Stimulated activated memory B cell treated with anti-CD40 and anti-IgM and Interleukin-4, amounts not matched to agents 10 μg/mL and 1 μg/mL and 100 μg/mL, for 72 hours (primary cell): Measurements from ENCODE around the gene MAMLD1.
"Not testable (repeated sequence)": the region's sequence is repeated elsewhere in the genome, so short reads cannot be mapped to it uniquely, and the experiment has no call there.

Experiments used
- ATAC-seq: fragments of 150-1000 bp; cut with Tn5 transposase; 2 replicates; pipeline ENCODE4 v1.10.0; 2021
- H3K27ac Mint-ChIP-seq: one replicate; pipeline ENCODE4 v1.8.0; 2022; ENCODE audit warnings: mild to moderate bottlenecking, mixed read lengths
- H3K27me3 Mint-ChIP-seq: one replicate; pipeline ENCODE4 v1.8.0; 2022; ENCODE audit warnings: mixed read lengths
- H3K36me3 Mint-ChIP-seq: one replicate; pipeline ENCODE4 v1.8.0; 2022; ENCODE audit warnings: mixed read lengths
- H3K4me1 Mint-ChIP-seq: one replicate; pipeline ENCODE4 v1.8.0; 2022; ENCODE audit warnings: mixed read lengths
- H3K4me3 Mint-ChIP-seq: one replicate; pipeline ENCODE4 v1.8.0; 2022; ENCODE audit warnings: mild to moderate bottlenecking, moderate library complexity, mixed read lengths
- H3K9me3 Mint-ChIP-seq: one replicate; pipeline ENCODE4 v1.8.0; 2022; ENCODE audit warnings: mixed read lengths

Gene MAMLD1

DNA sequence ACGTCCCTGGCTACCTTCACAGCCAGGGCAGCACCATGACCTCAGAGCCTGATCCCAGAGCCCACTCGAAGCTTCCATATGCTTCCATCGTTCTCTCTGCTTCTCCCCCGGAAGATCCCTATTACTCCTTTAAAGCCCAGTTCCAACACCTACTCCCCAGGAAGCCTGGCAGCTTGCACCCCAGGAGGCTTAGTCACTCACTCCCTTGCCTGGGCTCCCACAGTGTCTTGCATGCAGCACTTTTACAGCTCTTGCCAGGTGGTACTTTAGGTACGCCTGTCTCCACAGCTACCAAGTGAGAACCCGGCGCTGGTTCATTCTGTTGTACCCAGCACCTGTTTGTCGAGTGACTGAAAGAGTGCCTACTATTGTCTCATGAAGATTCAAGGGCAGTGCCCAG, 24.5 kb upstream of the MAMLD1 start:
- no peak overlapping the region for H3K4me3 Mint-ChIP-seq
- no peak overlapping the region for H3K27ac Mint-ChIP-seq
- no peaks in the 10 kb centered on the region for H3K27me3 Mint-ChIP-seq
- no peaks in the 10 kb centered on the region for H3K9me3 Mint-ChIP-seq
- H3K4me1 Mint-ChIP-seq: no peaks in the 10 kb centered on the region
- H3K36me3 Mint-ChIP-seq: no peaks in the 10 kb centered on the region
- no peak for ATAC-seq

GRCh38 chrX:150339736-150340135, 23.4 kb upstream of the MAMLD1 start:
- Mint-ChIP-seq H3K4me3 (no peak overlapping the region), H3K27me3 (no peaks in the 10 kb centered on the region), H3K27ac (no peak overlapping the region), H3K4me1 (no peaks in the 10 kb centered on the region), H3K36me3 (no peaks in the 10 kb centered on the region), H3K9me3 (no peaks in the 10 kb centered on the region)
- ATAC-seq: no peak

DNA sequence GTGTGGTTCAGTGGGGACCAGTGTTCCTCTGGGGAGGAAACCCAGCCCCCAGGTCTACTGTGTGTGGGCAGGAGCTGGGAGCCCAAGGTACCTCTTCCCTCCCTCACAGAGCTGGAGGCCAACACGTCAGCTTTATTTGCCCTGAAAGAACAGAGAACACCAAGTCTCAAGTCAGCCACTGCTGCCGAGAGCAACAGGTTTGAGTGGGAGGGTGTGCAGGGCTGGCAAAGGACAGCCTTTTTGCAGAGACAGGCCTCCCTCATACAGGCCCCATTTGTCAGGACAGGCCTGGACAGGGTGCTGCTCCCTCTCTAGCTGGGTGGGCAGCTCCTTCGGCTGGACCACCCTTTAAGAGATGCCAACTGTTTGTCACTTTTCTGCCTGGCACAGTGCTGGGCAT, 22.8 kb upstream of the MAMLD1 start:
- H3K4me1 Mint-ChIP-seq, H3K27ac Mint-ChIP-seq, H3K27me3 Mint-ChIP-seq, H3K36me3 Mint-ChIP-seq, H3K9me3 Mint-ChIP-seq, H3K4me3 Mint-ChIP-seq, ATAC-seq: not testable (repeated sequence)

DNA sequence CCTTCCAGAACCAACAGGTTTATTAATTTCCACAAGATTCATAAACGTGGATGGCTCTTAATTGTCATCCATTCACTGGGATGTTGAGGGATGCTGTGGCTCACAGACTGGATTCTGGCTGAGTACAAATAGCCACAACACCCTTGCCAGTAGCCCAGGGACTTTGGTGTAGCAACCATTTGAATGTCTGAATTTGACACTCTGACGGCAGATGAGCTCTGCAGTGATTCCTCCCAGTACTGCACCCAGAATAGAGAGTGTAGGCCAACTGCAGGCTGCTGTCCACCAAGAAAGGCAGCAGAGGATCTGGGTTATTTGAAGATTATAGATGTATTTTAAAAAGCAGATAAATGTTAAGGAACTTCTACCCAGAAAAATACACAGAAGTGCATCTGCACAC, 15.6 kb upstream of the MAMLD1 start:
- Mint-ChIP-seq H3K27me3 (no peaks in the 10 kb centered on the region), H3K27ac (no peak overlapping the region), H3K36me3 (no peaks in the 10 kb centered on the region), H3K4me1 (no peaks in the 10 kb centered on the region), H3K4me3 (no peak overlapping the region), H3K9me3 (no peaks in the 10 kb centered on the region)
- no peak for ATAC-seq

DNA sequence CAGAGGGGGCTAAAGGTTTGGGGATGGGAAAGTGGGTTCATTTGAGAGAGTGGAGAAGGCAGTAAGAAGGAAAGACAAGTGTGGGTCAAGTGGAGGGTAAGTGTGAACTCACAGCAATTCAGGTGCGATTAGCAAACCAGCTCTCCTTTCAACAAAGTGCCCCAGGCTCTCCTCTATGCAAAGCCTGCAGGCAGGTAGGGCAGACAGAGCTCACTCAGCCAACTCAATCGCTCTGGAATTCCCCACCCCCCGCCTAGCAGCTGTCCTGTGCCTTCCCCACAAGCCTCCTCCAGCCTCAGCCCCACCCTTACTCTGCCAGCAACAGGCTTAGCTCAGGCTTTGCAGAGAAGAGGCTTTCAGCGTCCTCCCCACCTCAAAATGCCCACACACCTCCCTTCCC, 14.8 kb upstream of the MAMLD1 start:
- Mint-ChIP-seq H3K4me3 (no peak overlapping the region), H3K4me1 (no peaks in the 10 kb centered on the region), H3K9me3 (no peaks in the 10 kb centered on the region), H3K36me3 (no peaks in the 10 kb centered on the region), H3K27ac (no peak overlapping the region), H3K27me3 (no peaks in the 10 kb centered on the region)
- ATAC-seq: no peak

DNA sequence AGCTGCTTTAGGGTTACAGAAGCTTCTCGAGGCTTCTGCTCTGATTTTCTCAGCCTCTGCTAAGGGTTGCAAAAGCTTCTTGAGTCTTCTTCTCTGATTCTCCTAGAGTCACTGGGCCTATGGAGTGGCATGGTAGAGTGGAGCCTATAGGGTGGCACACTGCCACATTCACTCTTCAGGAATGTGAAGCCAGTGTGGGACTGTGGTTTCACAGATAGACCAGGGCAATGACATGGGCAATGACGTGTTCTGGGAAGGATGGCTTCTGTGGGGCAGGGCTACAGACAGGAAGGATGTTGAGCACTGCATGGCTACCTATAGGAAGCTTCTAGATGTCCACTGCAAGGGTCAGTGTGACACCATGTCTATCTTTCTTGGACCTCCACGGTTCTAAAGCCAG, 11.0 kb upstream of the MAMLD1 start:
- no peaks in the 10 kb centered on the region for H3K4me1 Mint-ChIP-seq
- no peaks in the 10 kb centered on the region for H3K27me3 Mint-ChIP-seq
- no peak overlapping the region for H3K4me3 Mint-ChIP-seq
- H3K36me3 Mint-ChIP-seq: no peaks in the 10 kb centered on the region
- H3K9me3 Mint-ChIP-seq: no peaks in the 10 kb centered on the region
- ATAC-seq: no peak
- H3K27ac Mint-ChIP-seq: no peak overlapping the region

- Mint-ChIP-seq H3K27ac (no peak overlapping the region), H3K36me3 (no peaks in the 10 kb centered on the region), H3K9me3 (no peaks in the 10 kb centered on the region), H3K27me3 (no peaks in the 10 kb centered on the region), H3K4me3 (no peak overlapping the region), H3K4me1 (no peaks in the 10 kb centered on the region)
- no peak for ATAC-seq
Measured at GRCh38 chrX:150352581-150352980, 10.5 kb upstream of the MAMLD1 start.

- no peaks in the 10 kb centered on the region for H3K9me3 Mint-ChIP-seq
- no peaks in the 10 kb centered on the region for H3K36me3 Mint-ChIP-seq
- H3K27ac Mint-ChIP-seq: no peak overlapping the region
- peaks cover 7% of the 10 kb centered on the region for H3K4me1 Mint-ChIP-seq
- H3K27me3 Mint-ChIP-seq: peaks cover 15% of the 10 kb centered on the region
- ATAC-seq: no peak
- no peak overlapping the region for H3K4me3 Mint-ChIP-seq
Measured at GRCh38 chrX:150355913-150356312, 7.2 kb upstream of the MAMLD1 start.

DNA sequence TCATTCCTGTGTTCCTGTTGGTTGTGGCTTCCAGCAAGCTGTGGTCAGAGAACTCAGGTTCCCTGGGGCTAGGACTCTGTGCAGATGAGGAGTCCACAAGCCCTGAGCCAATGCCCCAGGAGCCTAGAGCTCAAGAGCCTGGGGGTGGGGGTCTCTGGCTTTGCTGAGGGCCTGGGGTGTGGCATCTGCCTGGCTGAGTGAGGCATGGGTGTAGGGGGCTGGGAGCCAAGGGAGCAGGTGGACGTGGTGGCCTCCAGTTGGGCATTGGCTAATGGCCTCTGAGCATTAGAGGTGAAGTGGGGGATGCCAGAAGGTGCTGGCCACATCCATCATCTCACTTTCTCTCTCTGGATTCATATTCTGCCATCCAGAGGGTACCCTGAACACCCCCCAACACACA, 5.3 kb upstream of the MAMLD1 start:
- Mint-ChIP-seq H3K27me3 (peaks cover 34% of the 10 kb centered on the region), H3K4me3 (no peak overlapping the region), H3K27ac (no peak overlapping the region), H3K36me3 (no peaks in the 10 kb centered on the region), H3K4me1 (peaks cover 26% of the 10 kb centered on the region), H3K9me3 (no peaks in the 10 kb centered on the region)
- no peak for ATAC-seq

DNA sequence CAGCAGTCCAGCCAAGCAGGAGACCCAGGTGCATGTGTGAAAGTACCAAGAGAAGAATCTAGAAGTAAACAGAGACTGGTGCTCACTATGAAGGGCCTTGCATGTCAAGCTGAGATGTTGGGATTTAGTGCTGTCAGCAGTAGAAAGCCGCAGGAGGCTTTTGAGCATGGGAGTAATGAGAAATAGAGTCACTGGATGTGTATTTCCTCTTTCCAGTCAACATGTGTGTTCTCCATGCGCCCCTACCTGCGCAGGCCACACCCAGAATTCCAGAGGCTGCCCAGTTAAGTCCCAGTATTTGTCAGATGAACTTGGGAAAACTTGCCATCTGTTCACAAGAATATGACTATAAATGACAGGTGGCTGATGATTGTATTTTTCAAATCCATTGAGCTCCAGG, 4.5 kb upstream of the MAMLD1 start:
- no peak for ATAC-seq
- peaks cover 37% of the 10 kb centered on the region for H3K27me3 Mint-ChIP-seq
- no peaks in the 10 kb centered on the region for H3K9me3 Mint-ChIP-seq

DNA sequence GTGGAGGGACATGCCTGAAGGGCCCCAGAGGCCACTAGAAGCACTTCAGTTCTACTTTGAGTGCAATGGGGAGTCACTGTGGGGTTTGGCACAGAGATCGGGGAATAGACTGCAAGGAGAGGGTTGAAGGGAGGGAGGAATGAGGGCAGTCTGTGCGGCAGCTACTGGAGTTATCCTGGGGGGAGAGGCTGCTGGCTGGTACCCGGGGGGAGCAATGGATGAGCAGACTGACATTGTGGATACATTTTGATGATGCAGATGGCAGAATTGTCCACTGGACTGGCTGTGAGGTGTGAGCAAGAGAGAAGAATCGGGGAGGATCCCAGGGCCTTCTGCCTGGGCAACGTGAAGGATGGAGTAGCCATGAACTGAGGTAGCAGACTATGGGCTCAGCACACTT, 2.8 kb upstream of the MAMLD1 start:
- ATAC-seq: no peak
- H3K36me3 Mint-ChIP-seq: no peaks in the 10 kb centered on the region
- peaks cover 29% of the 10 kb centered on the region for H3K4me1 Mint-ChIP-seq
- H3K4me3 Mint-ChIP-seq: no peak overlapping the region
- H3K27me3 Mint-ChIP-seq: peaks cover 37% of the 10 kb centered on the region
- H3K9me3 Mint-ChIP-seq: no peaks in the 10 kb centered on the region
- H3K27ac Mint-ChIP-seq: no peak overlapping the region

More for the DNA sequence above, 4.5 kb upstream of the MAMLD1 start:
- Mint-ChIP-seq H3K27ac (no peak overlapping the region), H3K4me3 (no peak overlapping the region), H3K36me3 (no peaks in the 10 kb centered on the region), H3K4me1 (peaks cover 29% of the 10 kb centered on the region)

- Mint-ChIP-seq H3K9me3 (no peaks in the 10 kb centered on the region), H3K27ac (no peak overlapping the region), H3K27me3 (peaks cover 37% of the 10 kb centered on the region), H3K4me3 (peak overlapping the region; percentile 85), H3K36me3 (no peaks in the 10 kb centered on the region), H3K4me1 (peaks cover 38% of the 10 kb centered on the region)
- no peak for ATAC-seq
Measured at GRCh38 chrX:150361070-150361776, 1.9 kb upstream of the MAMLD1 start.

GRCh38 chrX:150361777-150362351, 1.3 kb upstream of the MAMLD1 start:
- Mint-ChIP-seq H3K27me3 (peaks cover 37% of the 10 kb centered on the region), H3K9me3 (no peaks in the 10 kb centered on the region), H3K36me3 (no peaks in the 10 kb centered on the region), H3K27ac (no peak overlapping the region), H3K4me3 (peak overlapping the region; percentile 85), H3K4me1 (peaks cover 44% of the 10 kb centered on the region)
- no peak for ATAC-seq

- peaks cover 46% of the 10 kb centered on the region for H3K4me1 Mint-ChIP-seq
- H3K27ac Mint-ChIP-seq: peak overlapping the region; percentile 2
- ATAC-seq: peak; percentile 22
- no peaks in the 10 kb centered on the region for H3K36me3 Mint-ChIP-seq
- peak overlapping the region; percentile 68 for H3K4me3 Mint-ChIP-seq
- H3K27me3 Mint-ChIP-seq: peaks cover 37% of the 10 kb centered on the region
- no peaks in the 10 kb centered on the region for H3K9me3 Mint-ChIP-seq
Measured at GRCh38 chrX:150363561-150364346, 637 bp downstream of the MAMLD1 start.

- peak; percentile 55 for ATAC-seq
- no peaks in the 10 kb centered on the region for H3K36me3 Mint-ChIP-seq
- H3K4me1 Mint-ChIP-seq: peaks cover 46% of the 10 kb centered on the region
- peaks cover 36% of the 10 kb centered on the region for H3K27me3 Mint-ChIP-seq
- H3K4me3 Mint-ChIP-seq: peak overlapping the region; percentile 68
- H3K27ac Mint-ChIP-seq: no peak overlapping the region
- no peaks in the 10 kb centered on the region for H3K9me3 Mint-ChIP-seq
Measured at GRCh38 chrX:150364347-150365050, 1.4 kb downstream of the MAMLD1 start.
